Loucy (cell line): ENCODE measurements around the gene ZNF280B.
A peak's percentile ranks its signal among the peaks of the same experiment; 100 is the strongest.

Source experiments
- H2AFZ ChIP-seq: fragments of 200-600 bp; sonication (generic); 2 replicates; pipeline ENCODE4 v1.6.0; 2016; ENCODE audit warnings: antibody characterized with exemption, mild to moderate bottlenecking, low read length, moderate library complexity
- H3F3A ChIP-seq: fragments of 200-600 bp; 2 replicates; pipeline ENCODE4 v1.6.0; 2016; ENCODE audit warnings: antibody characterized with exemption, low read depth, mild to moderate bottlenecking
- H3K27me3 ChIP-seq: fragments of 200-600 bp; sonication (generic); 2 replicates; pipeline ENCODE4 v1.6.1; 2014; ENCODE audit warnings: low read length, mild to moderate bottlenecking; ENCODE audit not compliant: insufficient read depth, poor library complexity, severe bottlenecking
- H3K36me3 ChIP-seq: fragments of 200-600 bp; sonication (generic); 2 replicates; pipeline ENCODE4 v1.6.1; 2016; ENCODE audit warnings: low read length; ENCODE audit not compliant: insufficient read depth
- H3K4me1 ChIP-seq: fragments of 200-600 bp; sonication (generic); 2 replicates; pipeline ENCODE4 v1.5.1; 2014; ENCODE audit warnings: low read length, mild to moderate bottlenecking; ENCODE audit not compliant: insufficient read depth, poor library complexity, severe bottlenecking
- H3K4me2 ChIP-seq: fragments of 200-600 bp; sonication (generic); 2 replicates; pipeline ENCODE4 v1.6.0; 2014; ENCODE audit warnings: antibody characterized with exemption, low read length, low read depth, mild to moderate bottlenecking; ENCODE audit not compliant: poor library complexity, severe bottlenecking
- H3K4me3 ChIP-seq: fragments of 200-600 bp; sonication (generic); 2 replicates; pipeline ENCODE4 v1.5.1; 2014; ENCODE audit warnings: low read length, mild to moderate bottlenecking, mixed read lengths; ENCODE audit not compliant: poor library complexity, severe bottlenecking
- H3K79me2 ChIP-seq: fragments of 200-600 bp; sonication (generic); 2 replicates; pipeline ENCODE4 v1.6.1; 2014; ENCODE audit warnings: low read length; ENCODE audit not compliant: insufficient read depth
- H3K9ac ChIP-seq: fragments of 200-600 bp; sonication (generic); 2 replicates; pipeline ENCODE4 v1.6.0; 2014; ENCODE audit warnings: mild to moderate bottlenecking, low read depth, low read length, moderate library complexity; ENCODE audit not compliant: poor library complexity, severe bottlenecking
- H3K9me2 ChIP-seq: fragments of 200-600 bp; sonication (generic); replicated peaks from 2 replicates; pipeline ENCODE4 v1.6.1; 2016; ENCODE audit warnings: low read depth, low read length, mixed read lengths
- H3K9me3 ChIP-seq: fragments of 200-600 bp; sonication (generic); 2 replicates; pipeline ENCODE4 v1.6.1; 2014; ENCODE audit warnings: mild to moderate bottlenecking, antibody characterized with exemption, low read length, low read depth; ENCODE audit not compliant: insufficient read depth
- H4K20me1 ChIP-seq: fragments of 200-600 bp; sonication (generic); 2 replicates; pipeline ENCODE4 v1.6.0; 2014; ENCODE audit warnings: antibody characterized with exemption, low read length, mild to moderate bottlenecking; ENCODE audit not compliant: insufficient read depth, poor library complexity, severe bottlenecking
- EZH2phosphoT487 ChIP-seq: fragments of 200-600 bp; IDR thresholded peaks from 2 replicates; pipeline ENCODE4 v1.6.1; 2018; ENCODE audit warnings: antibody characterized with exemption, mild to moderate bottlenecking, moderate library complexity, borderline replicate concordance
- TF ChIP-seq, protein P1 (sequence below): fragments of 200-600 bp; sonication (generic); conservative IDR thresholded peaks from 2 replicates; pipeline ENCODE4 v1.5.1; 2014; ENCODE audit warnings: mild to moderate bottlenecking, antibody characterized with exemption, low read length

ZNF280B gene

DNA sequence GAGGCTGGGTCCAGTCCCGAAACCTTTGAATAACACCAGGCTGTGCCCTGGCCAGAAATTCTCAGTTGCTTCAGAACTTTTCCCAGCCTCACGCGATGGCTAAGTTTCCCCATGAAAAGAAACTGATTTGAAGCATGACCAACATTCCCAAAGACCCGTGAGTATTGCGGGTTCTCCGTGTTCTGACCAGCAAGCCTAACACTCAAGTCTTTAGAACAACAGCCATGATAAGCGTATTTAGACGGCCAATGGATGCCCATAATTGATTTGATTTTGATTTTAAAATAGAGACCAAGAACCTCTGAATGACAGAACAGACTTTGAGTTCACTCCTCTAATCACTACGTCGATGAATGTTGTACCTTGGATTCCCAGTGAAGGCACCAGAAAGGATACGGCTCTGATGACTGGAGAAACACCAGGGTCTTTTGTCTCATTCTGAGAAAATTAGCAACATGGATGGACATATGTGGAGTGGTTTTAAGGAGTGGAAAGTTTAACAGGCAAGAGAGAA is 43.9 kb downstream of the ZNF280B start:
- no peaks in the 10 kb centered on the region for H3K36me3 ChIP-seq
- H3F3A ChIP-seq: no peaks in the 10 kb centered on the region
- no peaks in the 10 kb centered on the region for H3K4me1 ChIP-seq
- no peak overlapping the region for H3K4me2 ChIP-seq
- no peaks in the 10 kb centered on the region for H3K79me2 ChIP-seq
- H3K9ac ChIP-seq: no peak overlapping the region
- H3K9me3 ChIP-seq: no peaks in the 10 kb centered on the region; the same call in 1 of the 2 replicates
- H3K27me3 ChIP-seq: no peaks in the 10 kb centered on the region
- no peak overlapping the region for H2AFZ ChIP-seq
- H4K20me1 ChIP-seq: no peaks in the 10 kb centered on the region
- no peak for TF ChIP-seq EZH2phosphoT487
- no peak overlapping the region for H3K4me3 ChIP-seq
- H3K9me2 ChIP-seq: no peaks in the 10 kb centered on the region

DNA sequence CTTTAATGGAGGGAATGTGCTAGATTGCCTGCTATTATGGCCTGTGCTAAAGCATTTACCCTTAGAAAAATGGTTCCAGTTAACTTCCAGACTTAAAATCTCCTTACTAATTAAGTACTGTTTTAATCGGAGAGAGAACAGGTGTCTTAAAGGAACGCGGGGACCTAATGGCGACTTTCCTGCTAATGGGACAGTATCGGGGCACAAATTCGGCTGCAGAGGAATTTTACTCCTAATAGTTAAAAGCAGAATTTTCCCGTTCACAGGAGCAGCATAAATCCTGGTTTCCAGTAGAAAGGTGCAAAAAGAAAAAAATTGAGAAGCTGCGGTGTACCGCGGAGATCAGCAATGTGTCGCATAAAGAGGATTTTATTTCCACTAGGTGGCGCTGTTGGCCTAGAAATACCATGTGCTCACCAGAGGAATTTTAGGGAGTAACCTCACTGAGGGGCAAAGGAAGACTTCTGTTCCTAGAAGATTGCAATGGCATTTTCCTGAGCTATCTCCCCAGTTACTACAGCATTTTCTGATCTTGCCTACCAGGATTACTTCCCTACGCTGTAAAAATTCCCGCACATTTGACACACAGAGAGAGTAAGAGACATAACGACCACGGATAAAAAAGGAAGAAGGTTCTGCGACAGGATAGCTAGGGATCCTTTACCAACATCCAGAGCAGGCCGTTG is 44.5 kb downstream of the ZNF280B start:
- no peaks in the 10 kb centered on the region for H3K27me3 ChIP-seq
- H3K4me1 ChIP-seq: no peaks in the 10 kb centered on the region
- no peaks in the 10 kb centered on the region for H3K9me2 ChIP-seq
- no peaks in the 10 kb centered on the region for H4K20me1 ChIP-seq
- H3K36me3 ChIP-seq: no peaks in the 10 kb centered on the region
- H2AFZ ChIP-seq: no peak overlapping the region
- peaks cover 5% of the 10 kb centered on the region; the same call in 1 of the 2 replicates for H3K9me3 ChIP-seq
- no peak overlapping the region for H3K4me3 ChIP-seq
- TF ChIP-seq, protein P1, sequence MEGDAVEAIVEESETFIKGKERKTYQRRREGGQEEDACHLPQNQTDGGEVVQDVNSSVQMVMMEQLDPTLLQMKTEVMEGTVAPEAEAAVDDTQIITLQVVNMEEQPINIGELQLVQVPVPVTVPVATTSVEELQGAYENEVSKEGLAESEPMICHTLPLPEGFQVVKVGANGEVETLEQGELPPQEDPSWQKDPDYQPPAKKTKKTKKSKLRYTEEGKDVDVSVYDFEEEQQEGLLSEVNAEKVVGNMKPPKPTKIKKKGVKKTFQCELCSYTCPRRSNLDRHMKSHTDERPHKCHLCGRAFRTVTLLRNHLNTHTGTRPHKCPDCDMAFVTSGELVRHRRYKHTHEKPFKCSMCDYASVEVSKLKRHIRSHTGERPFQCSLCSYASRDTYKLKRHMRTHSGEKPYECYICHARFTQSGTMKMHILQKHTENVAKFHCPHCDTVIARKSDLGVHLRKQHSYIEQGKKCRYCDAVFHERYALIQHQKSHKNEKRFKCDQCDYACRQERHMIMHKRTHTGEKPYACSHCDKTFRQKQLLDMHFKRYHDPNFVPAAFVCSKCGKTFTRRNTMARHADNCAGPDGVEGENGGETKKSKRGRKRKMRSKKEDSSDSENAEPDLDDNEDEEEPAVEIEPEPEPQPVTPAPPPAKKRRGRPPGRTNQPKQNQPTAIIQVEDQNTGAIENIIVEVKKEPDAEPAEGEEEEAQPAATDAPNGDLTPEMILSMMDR: peak; percentile 81
- no peak for TF ChIP-seq EZH2phosphoT487
- no peaks in the 10 kb centered on the region for H3F3A ChIP-seq
- no peak overlapping the region for H3K9ac ChIP-seq
- H3K4me2 ChIP-seq: no peak overlapping the region
- no peaks in the 10 kb centered on the region for H3K79me2 ChIP-seq

DNA sequence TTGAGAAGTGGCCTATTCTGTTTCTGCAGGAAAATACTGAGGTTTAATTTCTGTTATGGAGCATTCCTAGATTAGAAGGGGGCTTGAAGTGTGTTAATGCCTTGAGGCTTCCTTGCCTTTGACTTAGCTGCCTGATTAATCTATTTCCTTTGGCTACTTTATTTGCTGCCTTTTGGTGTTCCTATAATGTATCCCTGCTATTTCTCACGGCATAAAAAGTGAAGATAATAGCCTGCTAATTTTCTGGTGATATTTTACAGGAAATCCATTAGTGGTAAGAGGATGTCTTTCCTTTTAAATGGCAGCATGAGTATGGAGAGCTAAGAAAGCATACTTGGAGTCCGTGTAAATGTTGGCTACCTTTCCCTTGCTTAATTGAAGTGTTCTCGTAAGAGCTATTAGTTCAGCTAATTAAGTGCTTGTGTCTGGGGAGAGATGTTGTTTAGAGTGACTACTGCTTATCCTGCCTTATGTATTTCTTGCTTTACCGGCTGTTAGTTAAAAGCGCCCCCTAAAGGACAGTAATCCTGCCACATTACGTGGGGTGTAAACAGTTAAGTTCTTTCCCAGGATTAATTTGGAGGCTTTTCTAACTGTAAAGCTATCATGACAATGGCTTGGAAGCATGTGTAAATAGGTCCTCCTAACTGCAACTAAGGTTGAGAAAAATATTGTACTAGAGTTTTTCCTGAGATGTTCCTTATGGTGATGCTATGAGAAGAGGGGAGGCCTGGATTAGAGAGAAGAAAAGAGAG is 45.6 kb downstream of the ZNF280B start:
- Histone ChIP-seq H3K79me2 (no peaks in the 10 kb centered on the region), H3K4me1 (no peaks in the 10 kb centered on the region), H2AFZ (no peak overlapping the region), H4K20me1 (no peaks in the 10 kb centered on the region), H3K36me3 (no peaks in the 10 kb centered on the region), H3K4me2 (no peak overlapping the region), H3K9ac (no peak overlapping the region), H3K27me3 (no peaks in the 10 kb centered on the region), H3F3A (no peaks in the 10 kb centered on the region), H3K9me3 (peaks cover 5% of the 10 kb centered on the region; the same call in 1 of the 2 replicates), H3K4me3 (no peak overlapping the region), H3K9me2 (no peaks in the 10 kb centered on the region)
- TF ChIP-seq, protein P1: peak; percentile 55
- TF ChIP-seq EZH2phosphoT487: no peak
